K562 (cell line): ENCODE measurements around the gene RIMS3. TPM values are rescaled to one million over a fixed set of nuclear protein-coding genes. Genes with fewer than 3 reads are reported as not detected.

ENCODE experiments used
- ATAC-seq: fragments of 200-7000 bp; cut with Tn5 transposase; 3 replicates; pipeline ENCODE4 v1.9.1; 2020; ENCODE audit warnings: moderate library complexity
- BruUV-seq: library from RNA; stranded (reverse); fragments of 400-500 nt; replicated peaks from 2 replicates; lab custom pipeline; 2021; lab: Mats Ljungman, UMichigan
- CTCF ChIA-PET: fragments of 300-600 bp; formaldehyde crosslinking; extraction: SDS; loops from one replicate; lab custom pipeline; 2021; ENCODE audit warnings: low intra/inter-chr PET ratio; lab: Yijun Ruan, JAX
- POLR2A ChIA-PET: fragments of 300-600, 350-650 bp; sonication (Branson Sonifier 250); formaldehyde crosslinking; extraction: SDS; loops from one replicate; lab custom pipeline; 2021; ENCODE audit warnings: antibody characterized with exemption, inconsistent platforms; lab: Yijun Ruan, JAX
- DNase-seq, 4 experiments: peaks; one replicate each; pipeline versions ENCODE4 v3.0.0 to v3.0.0-alpha.2; 2011 to 2018; ENCODE audit warnings: low spot score in 3 of 4, mixed read lengths in 3 of 4; ENCODE audit errors: extremely low read depth in 1 of 4
- FAIRE-seq: peaks from 2 replicates; lab custom pipeline; 2011; peaks lifted over from hg19 to GRCh38; lab: Jason Lieb, UNC
- H2AFZ ChIP-seq: 2 replicates; pipeline ENCODE4 v1.6.0; 2011; ENCODE audit warnings: low read depth, low read length, control low read depth, inconsistent platforms
- H3K27ac ChIP-seq: fragments of 200-600 bp; 3 replicates; pipeline ENCODE4 v1.8.0; 2011; ENCODE audit warnings: low read depth, mild to moderate bottlenecking, control low read depth, inconsistent platforms, low read length, moderate library complexity, mixed read lengths; ENCODE audit errors: extremely low read depth
- H3K27me3 ChIP-seq, 2 experiments: fragments of 300-600 bp in 1 of 2; 2 replicates in 1 of 2; 3 replicates in 1 of 2; pipeline versions ENCODE4 v1.6.0 to v1.8.0; 2011; ENCODE audit warnings: inconsistent platforms in 2 of 2, low read length in 2 of 2, mild to moderate bottlenecking in 1 of 2, mixed read lengths in 1 of 2, moderate library complexity in 1 of 2; ENCODE audit not compliant: control insufficient read depth in 2 of 2, insufficient read depth in 2 of 2
- H3K36me3 ChIP-seq: fragments of 300-600 bp; 3 replicates; pipeline ENCODE4 v1.8.0; 2011; ENCODE audit warnings: mild to moderate bottlenecking, low read length, inconsistent platforms; ENCODE audit not compliant: control insufficient read depth, insufficient read depth
- H3K4me1 ChIP-seq, 2 experiments: fragments of 200-600 bp in 1 of 2; replicated peaks in 1 of 2; 2 replicates in 1 of 2; 3 replicates in 1 of 2; pipeline versions ENCODE4 v1.5.1 to v1.8.0; 2011; ENCODE audit warnings: inconsistent platforms in 2 of 2, low read length in 2 of 2, mild to moderate bottlenecking in 1 of 2, mixed read lengths in 1 of 2, moderate library complexity in 1 of 2; ENCODE audit not compliant: control insufficient read depth in 2 of 2, insufficient read depth in 2 of 2
- H3K4me2 ChIP-seq: 2 replicates; pipeline ENCODE4 v1.6.1; 2011; ENCODE audit warnings: low read length, control low read depth, inconsistent platforms, mixed read lengths; ENCODE audit not compliant: insufficient read depth
- H3K4me3 ChIP-seq: fragments of 200-600 bp; sonication (generic), shearing (Covaris generic); 2 replicates; pipeline ENCODE4 v1.5.1; 2016; ENCODE audit warnings: control low read depth, inconsistent platforms
- H3K79me2 ChIP-seq: fragments of 200-600 bp; 3 replicates; pipeline ENCODE4 v1.8.0; 2011; ENCODE audit warnings: low read length, inconsistent platforms; ENCODE audit not compliant: control insufficient read depth, insufficient read depth
- H3K9ac ChIP-seq, 2 experiments: 2 replicates each; pipeline versions ENCODE4 v1.6.0 to v1.6.1; 2011; ENCODE audit warnings: low read depth in 2 of 2, low read length in 2 of 2, control low read depth in 1 of 2, inconsistent platforms in 1 of 2, mild to moderate bottlenecking in 1 of 2, mixed read lengths in 1 of 2; ENCODE audit not compliant: insufficient read depth in 1 of 2
- H3K9me1 ChIP-seq: one replicate; pipeline ENCODE4 v1.6.0; 2011; ENCODE audit warnings: inconsistent platforms, mild to moderate bottlenecking, low read length, moderate library complexity; ENCODE audit not compliant: control insufficient read depth, insufficient read depth
- H3K9me3 ChIP-seq: replicated peaks from 2 replicates; pipeline ENCODE4 v1.5.1; 2011; ENCODE audit warnings: low read depth, low read length, inconsistent platforms; ENCODE audit not compliant: control insufficient read depth, insufficient read depth
- H4K20me1 ChIP-seq: replicated peaks from 2 replicates; pipeline ENCODE4 v1.6.1; 2011; ENCODE audit warnings: low read length, inconsistent platforms, mixed read lengths; ENCODE audit not compliant: control insufficient read depth, insufficient read depth
- NRF1 ChIP-seq, 2 experiments: fragments of 450-650 bp; IDR thresholded peaks in 1 of 2; conservative IDR thresholded peaks in 1 of 2; 2 replicates each; pipeline ENCODE4 v1.6.1; 2014; ENCODE audit warnings: mild to moderate bottlenecking in 2 of 2
- SIX5 ChIP-seq, 2 experiments: IDR thresholded peaks; 2 replicates each; pipeline ENCODE4 v1.6.1; 2011; ENCODE audit warnings: low read length in 2 of 2, borderline replicate concordance in 1 of 2, low read depth in 1 of 2, mild to moderate bottlenecking in 1 of 2, moderate library complexity in 1 of 2; ENCODE audit not compliant: insufficient read depth in 1 of 2
- SRSF1 ChIP-seq: fragments of 200-400 bp; formaldehyde crosslinking; IDR thresholded peaks from 2 replicates; pipeline ENCODE4 v1.6.1; 2017; ENCODE audit warnings: mild to moderate bottlenecking, low read depth, low read length, moderate library complexity
- ZNF41 ChIP-seq: fragments of 250-450 bp; sonication (Bioruptor Pico); conservative IDR thresholded peaks from 2 replicates; pipeline ENCODE4 v1.4.0; 2020; ENCODE audit warnings: mild to moderate bottlenecking
- WGBS: fragments of 100-300 bp; shearing (Covaris generic); methylation state at CpG from one replicate; pipeline ENCODE4 v1.1.6; 2016; ENCODE audit warnings: low coverage, mixed read lengths; ENCODE audit not compliant: insufficient coverage; ENCODE audit errors: missing lambda C conversion rate; 5-methylcytosine and 5-hydroxymethylcytosine counted together
- in situ Hi-C: fragments of 300-500 bp; cut with MboI; formaldehyde crosslinking; loops from 4 replicates; pipeline ENCODE4 v1.15.0; 2018; ENCODE audit warnings: inconsistent platforms, mixed read lengths
- intact Hi-C: fragments of 100-400 bp; cut with micrococcal nuclease; formaldehyde crosslinking; loops from 2 replicates; pipeline ENCODE4 v1.14.2; 2022
- polyA plus RNA-seq, 8 experiments: library from polyadenylated mRNA; depleted of rRNA in 4 of 8; stranded (reverse) in 5 of 8; unstranded in 3 of 8; fragments of >200 nt; fragmentation: Nextera tagmentation in 2 of 8; fragmentation: Illumina TruSeq in 1 of 8; extraction: Ambion mirVana in 2 of 8; extraction: Trizol in 1 of 8; gene quantifications; 2 replicates each; pipeline versions ENCODE4 v1.2.1 to v1.2.3, GENCODE V29; 2011 to 2014; ENCODE audit warnings: inconsistent platforms in 1 of 8, missing spikeins in 1 of 8
- total RNA-seq, 7 experiments: library from RNA; depleted of rRNA in 6 of 7; stranded (reverse); fragments of >200 nt in 6 of 7; fragmentation: Illumina TruSeq in 2 of 7; extraction: Trizol in 2 of 7; gene quantifications; 2 replicates each; pipeline versions ENCODE4 v1.2.1 to v1.2.3, GENCODE V29; 2011 to 2021; ENCODE audit warnings: low replicate concordance in 1 of 7

The RIMS3 gene
- total and polyA plus RNA-seq, 9 of the 15 experiments (the other 6 are each of a cell fraction or from before 2014, with no cell fraction given): 0.06 to 1.2 (median 0.59) TPM

- peaks cover 5% of the 10 kb centered on the region for H3K9me1 ChIP-seq
- no peak overlapping the region for H3K27ac ChIP-seq
- H3K9me3 ChIP-seq: no peaks in the 10 kb centered on the region
- peak; percentile 57 to 60 for TF ChIP-seq NRF1 (conservative IDR thresholded peaks at IDR 0.05 in 1 of 2, IDR thresholded peaks at IDR 0.05 in 1 of 2)
- no peak for TF ChIP-seq SRSF1
- peak; percentile 82 for TF ChIP-seq ZNF41 (CRISPR knock-in tag)
- TF ChIP-seq SIX5 (IDR thresholded peaks at IDR 0.05; ENCODE audit: borderline replicate concordance in 1 of 2, insufficient read depth in 1 of 2, low read depth in 1 of 2, low read length in 2 of 2): no peak
- TF ChIP-seq, all 486 proteins: peak for 2
- WGBS: 9% methylated on average over 10 of the region's 10 CpGs
- ATAC-seq (no peak), DNase-seq (no peak), FAIRE-seq (no peak)
- BruUV-seq: no TSS peak
- Histone ChIP-seq H3K79me2 (no peaks in the 10 kb centered on the region), H4K20me1 (peaks cover 3% of the 10 kb centered on the region; the same call in 1 of the 2 replicates), H2AFZ (no peak overlapping the region), H3K36me3 (no peaks in the 10 kb centered on the region), H3K4me2 (no peak overlapping the region), H3K4me3 (no peak overlapping the region), H3K27me3 (peaks cover 2 to 18% of the 10 kb centered on the region in 2 experiments; a peak in 4 of 5 replicates), H3K4me1 (peaks cover 11 to 14% of the 10 kb centered on the region in 2 experiments; a peak in 4 of 5 replicates), H3K9ac (no peak overlapping the region)
- ChIA-PET CTCF (no interaction called here), POLR2A (interaction anchor here (0.6 to 1.9 kb wide), 5 partner anchors 11 to 229 kb away, joined by 3 to 9 read pairs (median 3); partner anchors contain the start of genes NFYC and RIMS3)
- in situ Hi-C loops: no loop called here
- intact Hi-C loops: no loop called here
Observed at GRCh38 chr1:40640314-40641076, 25.0 kb downstream of the RIMS3 start.
